HEK293 (cell line): ENCODE results near the gene SYTL5.

ENCODE experiments used
- BCL11A ChIP-seq: fragments of 450-650 bp; formaldehyde crosslinking; IDR thresholded peaks from 2 replicates; pipeline ENCODE4 v1.5.1; 2016; ENCODE audit warnings: low read depth, missing biosample characterization, missing genetic modification characterization
- BCL6B ChIP-seq: fragments of 450-650 bp; formaldehyde crosslinking; IDR thresholded peaks from 2 replicates; pipeline ENCODE4 v1.5.1; 2017; ENCODE audit warnings: missing biosample characterization, missing genetic modification characterization
- FEZF1 ChIP-seq: fragments of 450-650 bp; formaldehyde crosslinking; IDR thresholded peaks from 2 replicates; pipeline ENCODE4 v1.5.1; 2016; ENCODE audit warnings: missing biosample characterization, missing genetic modification characterization
- HIC1 ChIP-seq: fragments of 450-650 bp; formaldehyde crosslinking; IDR thresholded peaks from 2 replicates; pipeline ENCODE4 v1.5.1; 2016; ENCODE audit warnings: missing biosample characterization, missing genetic modification characterization
- HOXD13 ChIP-seq: sonication (generic); formaldehyde crosslinking; IDR thresholded peaks from 2 replicates; pipeline ENCODE4 v1.8.0; 2022; ENCODE audit warnings: missing genetic modification reagents, borderline replicate concordance
- OSR2 ChIP-seq: fragments of 450-650 bp; formaldehyde crosslinking; IDR thresholded peaks from 2 replicates; pipeline ENCODE4 v1.5.1; 2016; ENCODE audit warnings: missing biosample characterization, missing genetic modification characterization
- PRDM6 ChIP-seq: fragments of 450-650 bp; formaldehyde crosslinking; IDR thresholded peaks from 2 replicates; pipeline ENCODE4 v1.5.1; 2017; ENCODE audit warnings: missing biosample characterization, missing genetic modification characterization
- REPIN1 ChIP-seq: fragments of 450-650 bp; formaldehyde crosslinking; IDR thresholded peaks from 2 replicates; pipeline ENCODE4 v1.5.1; 2017; ENCODE audit warnings: missing biosample characterization, missing genetic modification characterization, low read depth
- REST ChIP-seq: fragments of 450-650 bp; formaldehyde crosslinking; IDR thresholded peaks from 2 replicates; pipeline ENCODE4 v1.5.1; 2016; ENCODE audit warnings: missing biosample characterization, missing genetic modification characterization
- TCF7L2 ChIP-seq: IDR thresholded peaks from 2 replicates; pipeline ENCODE4 v1.6.1; 2011; ENCODE audit warnings: low read depth, mild to moderate bottlenecking, inconsistent platforms, low read length, moderate library complexity, borderline replicate concordance
- ZBTB1 ChIP-seq: fragments of 450-650 bp; formaldehyde crosslinking; IDR thresholded peaks from 2 replicates; pipeline ENCODE4 v1.5.1; 2016; ENCODE audit warnings: missing biosample characterization, missing genetic modification characterization
- ZBTB49 ChIP-seq: fragments of 450-650 bp; formaldehyde crosslinking; IDR thresholded peaks from 2 replicates; pipeline ENCODE4 v1.5.1; 2016; ENCODE audit warnings: missing biosample characterization, missing genetic modification characterization, low read depth
- ZBTB6 ChIP-seq: fragments of 450-650 bp; formaldehyde crosslinking; IDR thresholded peaks from 2 replicates; pipeline ENCODE4 v1.5.1; 2017; ENCODE audit warnings: missing biosample characterization, missing genetic modification characterization
- ZNF146 ChIP-seq: fragments of 450-650 bp; formaldehyde crosslinking; IDR thresholded peaks from 2 replicates; pipeline ENCODE4 v1.5.1; 2016; ENCODE audit warnings: missing biosample characterization, missing genetic modification characterization
- ZNF26 ChIP-seq: fragments of 450-650 bp; formaldehyde crosslinking; IDR thresholded peaks from 2 replicates; pipeline ENCODE4 v1.5.1; 2016; ENCODE audit warnings: missing biosample characterization, missing genetic modification characterization
- ZNF391 ChIP-seq: fragments of 450-650 bp; formaldehyde crosslinking; IDR thresholded peaks from 2 replicates; pipeline ENCODE4 v1.5.1; 2016; ENCODE audit warnings: low read depth, missing biosample characterization, missing genetic modification characterization, borderline replicate concordance
- ZNF488 ChIP-seq: fragments of 450-650 bp; formaldehyde crosslinking; IDR thresholded peaks from 2 replicates; pipeline ENCODE4 v1.5.1; 2016; ENCODE audit warnings: missing biosample characterization, missing genetic modification characterization
- ZNF571 ChIP-seq: fragments of 450-650 bp; formaldehyde crosslinking; IDR thresholded peaks from 2 replicates; pipeline ENCODE4 v1.5.0; 2017; ENCODE audit warnings: missing biosample characterization, missing genetic modification characterization
- ZNF580 ChIP-seq: fragments of 450-650 bp; formaldehyde crosslinking; IDR thresholded peaks from 2 replicates; pipeline ENCODE4 v1.5.1; 2016; ENCODE audit warnings: missing biosample characterization, missing genetic modification characterization
- ZNF624 ChIP-seq: fragments of 450-650 bp; formaldehyde crosslinking; IDR thresholded peaks from 2 replicates; pipeline ENCODE4 v1.5.1; 2017; ENCODE audit warnings: missing biosample characterization, missing genetic modification characterization
- ZNF629 ChIP-seq: fragments of 450-650 bp; formaldehyde crosslinking; IDR thresholded peaks from 2 replicates; pipeline ENCODE4 v1.5.1; 2017; ENCODE audit warnings: missing biosample characterization, missing genetic modification characterization
- ZNF747 ChIP-seq: fragments of 450-650 bp; formaldehyde crosslinking; IDR thresholded peaks from 2 replicates; pipeline ENCODE4 v1.5.1; 2016; ENCODE audit warnings: missing biosample characterization, missing genetic modification characterization
- ZNF776 ChIP-seq: fragments of 450-650 bp; formaldehyde crosslinking; IDR thresholded peaks from 2 replicates; pipeline ENCODE4 v1.5.0; 2017; ENCODE audit warnings: missing biosample characterization, missing genetic modification characterization, borderline replicate concordance
- ZSCAN30 ChIP-seq: fragments of 450-650 bp; IDR thresholded peaks from 2 replicates; pipeline ENCODE4 v1.5.1; 2018; ENCODE audit warnings: missing biosample characterization, mild to moderate bottlenecking, missing genetic modification characterization, moderate library complexity
- ZXDB ChIP-seq: fragments of 450-650 bp; formaldehyde crosslinking; IDR thresholded peaks from 2 replicates; pipeline ENCODE4 v1.5.1; 2016; ENCODE audit warnings: missing biosample characterization, missing genetic modification characterization

Gene SYTL5

GRCh38 chrX:38044701-38045100 is 38.3 kb downstream of the SYTL5 start (continued):
- TF ChIP-seq ZNF26 (tag by site-specific recombination) = no peak
- TF ChIP-seq BCL6B (tag by site-specific recombination) = no peak
- no peak for TF ChIP-seq ZBTB1 (tag by site-specific recombination)
- TF ChIP-seq ZNF747 (tag by site-specific recombination) = no peak
- no peak for TF ChIP-seq ZBTB49 (tag by site-specific recombination)
- TF ChIP-seq ZNF580 (tag by site-specific recombination) = peak; percentile 86
- no peak for TF ChIP-seq ZSCAN30 (tag by site-specific recombination)
- TF ChIP-seq REPIN1 = no peak
- TF ChIP-seq ZNF776 (tag by site-specific recombination) = no peak
- TF ChIP-seq ZNF488 = no peak
- 0 out of 2 replicates have a peak, but pooled peaks have one; percentile 41 for TF ChIP-seq BCL11A
- peak; percentile 91 for TF ChIP-seq ZXDB (tag by site-specific recombination)
- 0 out of 2 replicates have a peak, but pooled peaks have one; percentile 12 for TF ChIP-seq ZNF146 (tag by site-specific recombination)
- no peak for TF ChIP-seq HOXD13
- peak; percentile 64 for TF ChIP-seq FEZF1 (tag by site-specific recombination)
- TF ChIP-seq OSR2 (tag by site-specific recombination) = peak; percentile 64; the same call in 1 of the 2 replicates
- TF ChIP-seq ZNF571 (tag by site-specific recombination) = no peak
- no peak for TF ChIP-seq ZNF624
- TF ChIP-seq ZNF629 (tag by site-specific recombination) = peak; percentile 75
- no peak for TF ChIP-seq ZBTB6 (tag by site-specific recombination)
- TF ChIP-seq PRDM6 (tag by site-specific recombination) = peak; percentile 96
- peak; percentile 51; the same call in 1 of the 2 replicates for TF ChIP-seq HIC1 (tag by site-specific recombination)
- peak; percentile 83; the same call in 1 of the 2 replicates for TF ChIP-seq TCF7L2
- TF ChIP-seq ZNF391 (tag by site-specific recombination) = no peak
- TF ChIP-seq REST (tag by site-specific recombination) = no peak
